Inferior parietal cortex (tissue), 1 donor: ENCODE results near the gene PATJ.
"Not testable (repeated sequence)": the region's sequence is repeated elsewhere in the genome, so short reads cannot be mapped to it uniquely, and the experiment has no call there.

Experiments used
- DNase-seq: peaks from one replicate; pipeline ENCODE4 v3.0.0-alpha.2; 2016; ENCODE audit errors: extremely low spot score

Gene PATJ

GRCh38 chr1:62170380-62170779 lies 428.1 kb downstream of the PATJ start:
- not testable (repeated sequence) for DNase-seq

DNA sequence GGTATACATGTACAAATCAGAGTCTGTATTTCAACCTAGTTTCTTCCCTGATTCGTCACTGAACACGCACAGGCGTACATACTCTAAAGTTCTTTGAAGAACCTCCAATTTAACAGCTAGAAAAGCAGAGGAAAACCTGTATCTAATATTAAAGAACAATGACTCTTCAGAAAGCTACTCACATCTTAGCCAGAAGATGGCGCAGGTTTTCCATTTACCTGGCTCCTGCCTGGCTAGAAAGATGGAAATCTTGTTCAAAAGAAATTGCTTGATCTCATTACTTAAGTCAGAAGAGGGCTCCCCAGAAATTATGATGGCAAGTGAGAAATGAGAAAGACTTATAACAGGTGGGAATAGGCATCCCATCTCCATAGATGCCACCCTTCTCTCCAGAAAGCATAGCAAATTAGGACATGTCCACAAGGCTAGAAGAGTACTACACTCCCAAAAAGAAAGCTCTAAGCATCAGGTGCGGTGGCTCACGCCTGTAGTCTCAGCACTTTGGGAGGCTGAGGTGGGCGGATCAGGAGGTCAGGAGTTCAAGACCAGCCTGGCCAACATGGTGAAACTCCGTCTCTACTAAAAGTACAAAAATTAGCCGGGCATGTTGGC lies 433.4 kb downstream of the PATJ start:
- peak; percentile 81 for DNase-seq

- DNase-seq = no peak
These were observed 434.5 kb downstream of the PATJ start for GRCh38 chr1:62176597-62177312.

DNA sequence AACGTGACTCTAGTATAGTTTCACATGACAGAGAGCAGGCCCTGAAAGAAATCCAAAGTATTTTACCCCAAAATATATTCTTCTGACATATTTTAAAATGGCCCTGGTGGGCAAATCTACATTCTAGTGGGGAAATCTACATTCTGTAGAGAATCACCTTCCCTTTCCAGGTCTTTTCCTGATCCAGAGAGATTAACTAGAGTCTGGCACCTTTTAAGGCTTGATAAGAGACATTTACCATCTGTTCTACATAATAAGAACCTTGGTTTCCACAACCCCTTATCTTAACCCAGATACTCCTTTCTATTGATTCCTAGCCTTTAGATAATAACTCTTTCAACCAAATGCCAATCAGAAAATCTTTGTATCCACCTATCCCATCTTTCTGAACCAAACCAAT lies 435.3 kb downstream of the PATJ start:
- DNase-seq = no peak

GRCh38 chr1:62178372-62178771 lies 436.1 kb downstream of the PATJ start:
- DNase-seq = no peak

GRCh38 chr1:62180054-62180453 lies 437.8 kb downstream of the PATJ start:
- DNase-seq = not testable (repeated sequence)

- no peak for DNase-seq
These were observed 438.4 kb downstream of the PATJ start for GRCh38 chr1:62180639-62181038.

GRCh38 chr1:62181532-62181931 lies 439.3 kb downstream of the PATJ start:
- no peak for DNase-seq

GRCh38 chr1:62182157-62182556 lies 439.9 kb downstream of the PATJ start:
- not testable (repeated sequence) for DNase-seq

- not testable (repeated sequence) for DNase-seq
These were observed 441.1 kb downstream of the PATJ start for GRCh38 chr1:62183164-62184020.

GRCh38 chr1:62184336-62184735 lies 442.1 kb downstream of the PATJ start:
- no peak for DNase-seq

DNA sequence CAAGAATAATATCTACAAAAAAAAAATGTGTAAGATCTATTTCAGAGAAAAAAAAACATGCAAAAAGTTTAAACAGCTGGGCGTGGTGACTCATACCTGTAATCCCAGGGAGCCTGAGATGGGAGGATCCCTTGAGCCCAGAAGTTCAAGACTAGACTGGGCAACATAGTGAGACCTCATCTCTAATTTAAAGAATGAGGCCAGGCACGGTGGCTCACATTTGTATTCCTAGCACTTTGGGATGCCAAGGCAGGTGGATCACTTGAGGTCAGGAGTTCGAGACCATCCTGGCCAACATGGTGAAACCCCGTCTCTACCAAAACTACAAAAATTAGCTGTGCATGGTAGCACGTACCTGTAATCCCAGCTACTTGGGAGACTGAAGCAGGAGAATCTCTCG lies 443.0 kb downstream of the PATJ start:
- DNase-seq = not testable (repeated sequence)

GRCh38 chr1:62185677-62186076 lies 443.4 kb downstream of the PATJ start:
- no peak for DNase-seq

DNA sequence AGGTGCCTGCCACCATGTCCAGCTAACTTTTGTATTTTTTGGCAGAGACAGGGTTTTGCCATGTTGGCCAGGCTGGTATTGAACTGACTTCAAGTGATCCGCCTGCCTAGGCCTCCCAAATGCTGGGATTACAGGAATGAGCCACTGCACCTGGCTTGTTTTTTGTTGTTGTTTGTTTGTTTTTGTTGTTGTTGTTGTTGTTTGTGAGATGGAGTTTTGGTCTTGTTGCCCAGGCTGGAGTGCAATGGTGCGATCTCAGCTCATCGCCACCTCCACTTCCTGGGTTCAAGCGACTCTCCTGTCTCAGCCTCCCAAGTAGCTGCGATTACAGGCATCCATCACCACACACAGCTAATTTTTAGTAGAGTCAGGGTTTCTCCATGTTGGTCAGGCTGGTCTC lies 445.3 kb downstream of the PATJ start:
- DNase-seq = no peak

GRCh38 chr1:62188111-62188510 lies 445.8 kb downstream of the PATJ start:
- DNase-seq = no peak

GRCh38 chr1:62194651-62195544 lies 452.6 kb downstream of the PATJ start, which contains the start of gene L1TD1:
Gene L1TD1 (plus strand): TSS chr1:62194849. CDS start chr1:62206629, 11,780 bp downstream.
- DNase-seq = no peak

GRCh38 chr1:62196086-62196690 lies 453.9 kb downstream of the PATJ start:
- no peak for DNase-seq

DNA sequence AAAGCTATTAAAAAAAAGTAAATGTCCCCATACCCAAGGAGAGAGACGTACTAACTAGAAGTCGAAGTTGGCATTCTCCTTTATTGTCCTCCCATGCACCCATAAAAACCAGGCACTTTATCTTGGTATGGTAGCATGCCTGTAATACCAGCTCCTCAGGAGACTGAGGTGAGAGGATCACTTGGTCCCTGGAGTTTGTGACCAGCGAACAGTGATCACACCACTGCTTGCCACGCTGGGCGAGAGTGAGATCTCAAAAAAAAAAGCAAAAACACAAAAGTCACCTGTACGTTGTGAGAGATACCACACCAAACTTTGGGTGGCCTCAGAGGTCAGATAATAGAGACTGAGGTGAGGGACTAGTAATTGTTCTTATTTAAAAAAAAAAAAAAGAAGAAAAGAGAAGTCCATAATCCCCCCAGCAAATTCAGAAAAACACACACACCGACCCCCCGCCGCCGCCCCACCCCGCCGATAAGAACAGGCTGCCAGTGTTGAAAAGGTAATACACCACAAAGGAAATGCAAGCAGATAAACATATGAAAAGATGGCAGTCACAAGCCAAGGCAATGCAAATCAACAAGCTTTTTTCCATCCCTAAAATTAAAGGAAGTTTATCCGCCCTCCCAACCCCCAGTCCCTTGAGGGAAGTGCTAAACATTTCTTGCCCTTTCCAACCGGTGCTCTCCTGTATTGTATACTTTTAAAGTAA lies 455.9 kb downstream of the PATJ start:
- DNase-seq = no peak

DNA sequence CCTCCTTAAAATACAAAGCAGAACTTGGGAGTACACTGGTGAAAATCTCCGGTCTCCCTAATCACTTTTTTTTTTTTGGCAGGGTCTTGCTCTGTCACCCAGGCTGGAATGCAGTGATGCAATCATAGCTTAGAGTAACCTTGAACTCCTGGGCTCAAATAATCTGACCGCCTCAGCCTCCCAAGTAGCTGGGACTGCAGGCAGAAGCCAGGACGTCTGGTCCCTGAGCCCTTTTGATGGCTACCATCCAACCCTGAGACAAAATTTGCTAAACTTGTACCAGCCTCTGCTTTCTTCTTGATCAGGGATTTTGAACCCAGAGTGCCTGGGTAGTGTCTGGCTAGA lies 456.5 kb downstream of the PATJ start:
- no peak for DNase-seq

GRCh38 chr1:62207187-62207586 lies 464.9 kb downstream of the PATJ start:
- DNase-seq = no peak

DNA sequence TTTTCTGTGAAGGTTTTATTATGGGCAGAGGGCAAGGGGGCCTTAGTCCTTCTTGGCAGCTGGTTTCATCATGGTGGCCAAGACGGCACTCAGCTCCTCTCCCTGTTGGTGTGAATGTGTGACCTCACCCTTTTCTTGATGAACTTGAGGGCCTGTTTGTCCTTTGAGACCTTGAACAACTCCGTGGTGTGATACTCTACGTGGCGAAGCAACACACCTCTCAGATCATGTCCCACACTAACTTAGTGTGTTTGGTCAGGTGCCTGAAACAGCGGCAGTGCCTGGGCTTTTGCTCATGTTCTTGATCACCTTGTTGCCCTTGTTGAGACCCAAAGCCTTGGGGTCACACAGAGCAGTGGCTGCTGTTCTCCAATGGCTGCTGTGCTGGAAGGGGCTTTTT lies 465.8 kb downstream of the PATJ start:
- DNase-seq = no peak
